Measurements from ENCODE around the gene FALEC.
"Not testable (repeated sequence)": the region's sequence is repeated elsewhere in the genome, so short reads cannot be mapped to it uniquely, and the experiment has no call there.

Gene FALEC

GRCh38 chr1:150576794-150577556 is 61.4 kb downstream of the FALEC start:
- no peak for DNase-seq

GRCh38 chr1:150577557-150578271 is 62.2 kb downstream of the FALEC start:
- no peak for DNase-seq

GRCh38 chr1:150578272-150579109 is 62.9 kb downstream of the FALEC start:
- DNase-seq = peak; percentile 82

GRCh38 chr1:150579110-150579944 is 63.8 kb downstream of the FALEC start, which contains the start of gene MCL1:
Gene MCL1 (minus strand): TSS chr1:150579610. CDS start chr1:150579530, 80 bp downstream.
- peak; percentile 89 for DNase-seq

GRCh38 chr1:150579945-150580642 is 64.5 kb downstream of the FALEC start:
- DNase-seq = no peak

GRCh38 chr1:150580966-150581365 is 65.4 kb downstream of the FALEC start:
- not testable (repeated sequence) for DNase-seq

GRCh38 chr1:150581437-150581836 is 65.9 kb downstream of the FALEC start:
- DNase-seq = not testable (repeated sequence)

GRCh38 chr1:150581962-150582361 is 66.4 kb downstream of the FALEC start:
- DNase-seq = not testable (repeated sequence)

- DNase-seq = no peak
Observed at GRCh38 chr1:150582371-150582770, 66.8 kb downstream of the FALEC start.
